IMR-90 (cell line): ENCODE results near the gene DYSF. TPM values are rescaled to one million over a fixed set of nuclear protein-coding genes. Genes with fewer than 3 reads are reported as not detected.

ENCODE experiments used
- ATAC-seq: fragments of 200-7000 bp; cut with Tn5 transposase; 2 replicates; pipeline ENCODE4 v1.9.1; 2020; ENCODE audit warnings: low read depth, mild to moderate bottlenecking, moderate library complexity
- BruUV-seq: library from RNA; stranded (reverse); fragments of 400-500 nt; replicated peaks from 2 replicates; lab custom pipeline; 2021; lab: Mats Ljungman, UMichigan
- CTCF ChIA-PET: fragments of 300-600 bp; formaldehyde crosslinking; extraction: SDS; loops from one replicate; lab custom pipeline; 2021; ENCODE audit warnings: antibody characterized with exemption; lab: Yijun Ruan, JAX
- POLR2A ChIA-PET: fragments of 300-600 bp; sonication (Branson Sonifier 250); formaldehyde crosslinking; loops from one replicate; lab custom pipeline; 2022; ENCODE audit warnings: antibody characterized with exemption; ENCODE audit not compliant: unreplicated experiment; lab: Charles Lee
- DNase-seq: peaks from one replicate; pipeline ENCODE4 v3.0.0; 2013
- H2AFZ ChIP-seq: replicated peaks from 2 replicates; pipeline ENCODE3; 2013; ENCODE audit warnings: low read length, mild to moderate bottlenecking; ENCODE audit not compliant: poor library complexity
- H2AK5ac ChIP-seq: 2 replicates; pipeline ENCODE4 v1.6.1; 2013; ENCODE audit warnings: low read depth, low read length, inconsistent platforms
- H2AK9ac ChIP-seq: replicated peaks from 2 replicates; pipeline ENCODE3; 2013; ENCODE audit warnings: mild to moderate bottlenecking, low read depth, low read length, moderate library complexity; ENCODE audit not compliant: poor library complexity
- H2BK120ac ChIP-seq: 2 replicates; pipeline ENCODE4 v1.6.1; 2013; ENCODE audit warnings: low read depth, low read length, inconsistent platforms
- H2BK15ac ChIP-seq: 3 replicates; pipeline ENCODE4 v1.6.1; 2013; ENCODE audit warnings: low read depth, low read length, inconsistent platforms
- H2BK20ac ChIP-seq: 2 replicates; pipeline ENCODE4 v1.6.1; 2013; ENCODE audit warnings: low read depth, mild to moderate bottlenecking, inconsistent platforms, low read length, moderate library complexity
- H2BK5ac ChIP-seq: 2 replicates; pipeline ENCODE4 v1.6.1; 2013; ENCODE audit warnings: mild to moderate bottlenecking, low read depth, low read length, inconsistent platforms; ENCODE audit not compliant: poor library complexity, severe bottlenecking
- H3K14ac ChIP-seq: replicated peaks from 2 replicates; pipeline ENCODE4 v1.6.1; 2013; ENCODE audit warnings: low read depth, low read length, inconsistent platforms
- H3K18ac ChIP-seq: 2 replicates; pipeline ENCODE4 v1.6.1; 2013; ENCODE audit warnings: low read depth, low read length, control low read depth
- H3K23ac ChIP-seq: 2 replicates; pipeline ENCODE4 v1.6.1; 2013; ENCODE audit warnings: low read depth, low read length, inconsistent platforms
- H3K27ac ChIP-seq: 2 replicates; pipeline ENCODE4 v1.5.1; 2013; ENCODE audit warnings: mild to moderate bottlenecking, control low read depth, low read length; ENCODE audit not compliant: insufficient read depth
- H3K27me3 ChIP-seq: 2 replicates; pipeline ENCODE4 v1.6.1; 2013; ENCODE audit warnings: low read length; ENCODE audit not compliant: control insufficient read depth, insufficient read depth
- H3K36me3 ChIP-seq: 2 replicates; pipeline ENCODE4 v1.6.1; 2013; ENCODE audit warnings: low read length, mixed read lengths; ENCODE audit not compliant: control insufficient read depth, insufficient read depth
- H3K4ac ChIP-seq: 2 replicates; pipeline ENCODE4 v1.6.1; 2013; ENCODE audit warnings: low read depth, low read length, inconsistent platforms
- H3K4me1 ChIP-seq: 2 replicates; pipeline ENCODE4 v1.6.1; 2013; ENCODE audit warnings: low read length, mixed read lengths; ENCODE audit not compliant: control insufficient read depth, insufficient read depth
- H3K4me2 ChIP-seq: 2 replicates; pipeline ENCODE4 v1.6.1; 2013; ENCODE audit warnings: low read depth, mild to moderate bottlenecking, control low read depth, low read length, moderate library complexity
- H3K4me3 ChIP-seq: 2 replicates; pipeline ENCODE4 v1.5.1; 2013; ENCODE audit warnings: low read depth, mild to moderate bottlenecking, control low read depth, low read length, moderate library complexity; ENCODE audit not compliant: insufficient read depth
- H3K56ac ChIP-seq: 2 replicates; pipeline ENCODE4 v1.6.1; 2013; ENCODE audit warnings: low read length, inconsistent platforms; ENCODE audit not compliant: insufficient read depth; ENCODE audit errors: extremely low read depth
- H3K79me1 ChIP-seq, 2 experiments: 2 replicates each; pipeline ENCODE4 v1.6.1; 2013; ENCODE audit warnings: low read length in 2 of 2, inconsistent platforms in 1 of 2, low read depth in 1 of 2
- H3K9ac ChIP-seq: 2 replicates; pipeline ENCODE4 v1.6.1; 2013; ENCODE audit warnings: low read depth, low read length, control low read depth
- H3K9me1 ChIP-seq: 2 replicates; pipeline ENCODE4 v1.6.1; 2013; ENCODE audit warnings: low read length, inconsistent platforms; ENCODE audit not compliant: insufficient read depth
- H3K9me3 ChIP-seq: 2 replicates; pipeline ENCODE4 v1.6.1; 2013; ENCODE audit warnings: low read length; ENCODE audit not compliant: control insufficient read depth, insufficient read depth
- H4K20me1 ChIP-seq: 2 replicates; pipeline ENCODE4 v1.6.1; 2013; ENCODE audit warnings: low read length, inconsistent platforms; ENCODE audit not compliant: insufficient read depth
- H4K5ac ChIP-seq: 2 replicates; pipeline ENCODE4 v1.6.1; 2013; ENCODE audit warnings: mild to moderate bottlenecking, low read depth, low read length, control low read depth
- H4K8ac ChIP-seq, 2 experiments: 2 replicates each; pipeline ENCODE4 v1.6.1; 2013; ENCODE audit warnings: low read depth in 2 of 2, low read length in 2 of 2, control low read depth in 1 of 2, inconsistent platforms in 1 of 2
- H4K91ac ChIP-seq: 2 replicates; pipeline ENCODE4 v1.6.1; 2013; ENCODE audit warnings: low read depth, low read length, inconsistent platforms; ENCODE audit not compliant: insufficient read depth
- BHLHE40 ChIP-seq: fragments of 150-350 bp; IDR thresholded peaks from 2 replicates; pipeline ENCODE4 v1.6.1; 2016; ENCODE audit warnings: mild to moderate bottlenecking, low read depth, low read length
- CEBPB ChIP-seq: IDR thresholded peaks from 2 replicates; pipeline ENCODE4 v1.6.1; 2012; ENCODE audit warnings: low read depth, low read length, improper control_type of control experiment
- CHD1 ChIP-seq: IDR thresholded peaks from 2 replicates; pipeline ENCODE4 v1.6.1; 2012; ENCODE audit warnings: low read depth, low read length, improper control_type of control experiment
- CTCF ChIP-seq: conservative IDR thresholded peaks from 2 replicates; pipeline ENCODE4 v1.5.1; 2012; ENCODE audit warnings: mild to moderate bottlenecking, low read depth, low read length, improper control_type of control experiment
- ELK1 ChIP-seq: fragments of 150-350 bp; IDR thresholded peaks from 2 replicates; pipeline ENCODE4 v1.6.1; 2016; ENCODE audit warnings: low read depth, mild to moderate bottlenecking, low read length, moderate library complexity, borderline replicate concordance
- FOS ChIP-seq: fragments of 150-350 bp; IDR thresholded peaks from 2 replicates; pipeline ENCODE4 v1.6.1; 2016; ENCODE audit warnings: low read depth, low read length
- MAFK ChIP-seq: IDR thresholded peaks from 2 replicates; pipeline ENCODE4 v1.6.1; 2012; ENCODE audit warnings: low read depth, low read length, improper control_type of control experiment
- MAZ ChIP-seq: IDR thresholded peaks from 2 replicates; pipeline ENCODE4 v1.6.1; 2012; ENCODE audit warnings: low read depth, mild to moderate bottlenecking, low read length, improper control_type of control experiment, moderate library complexity, borderline replicate concordance
- MXI1 ChIP-seq: IDR thresholded peaks from 2 replicates; pipeline ENCODE4 v1.6.1; 2012; ENCODE audit warnings: low read depth, mild to moderate bottlenecking, low read length, moderate library complexity, borderline replicate concordance
- NFE2L2 ChIP-seq: fragments of 150-350 bp; IDR thresholded peaks from 2 replicates; pipeline ENCODE4 v1.6.1; 2016; ENCODE audit warnings: low read depth, mild to moderate bottlenecking, low read length
- POLR2A ChIP-seq: IDR thresholded peaks from 2 replicates; pipeline ENCODE4 v1.6.1; 2012; ENCODE audit warnings: mild to moderate bottlenecking, low read depth, low read length
- RAD21 ChIP-seq: IDR thresholded peaks from 2 replicates; pipeline ENCODE4 v1.6.1; 2012; ENCODE audit warnings: low read length, improper control_type of control experiment
- RCOR1 ChIP-seq: IDR thresholded peaks from 2 replicates; pipeline ENCODE4 v1.6.1; 2012; ENCODE audit warnings: mild to moderate bottlenecking, low read length, improper control_type of control experiment; ENCODE audit not compliant: insufficient replicate concordance
- RFX5 ChIP-seq: IDR thresholded peaks from 2 replicates; pipeline ENCODE4 v1.8.0; 2012; ENCODE audit warnings: low read depth, mild to moderate bottlenecking, low read length, moderate library complexity
- SMC3 ChIP-seq: fragments of 150-350 bp; IDR thresholded peaks from 2 replicates; pipeline ENCODE4 v1.6.1; 2016; ENCODE audit warnings: low read depth, mild to moderate bottlenecking, antibody characterized with exemption, low read length, moderate library complexity
- USF2 ChIP-seq: fragments of 150-350 bp; IDR thresholded peaks from 2 replicates; pipeline ENCODE4 v1.6.1; 2017; ENCODE audit warnings: mild to moderate bottlenecking, antibody characterized with exemption, low read length, low read depth
- WGBS, 2 experiments: methylation state at CpG; one replicate each; pipeline versions ENCODE4 v1.1.5 to v1.1.7; 2013; ENCODE audit warnings: missing lambda C conversion rate in 2 of 2; ENCODE audit not compliant: insufficient read length in 1 of 2; ENCODE audit errors: extremely low coverage in 2 of 2; 5-methylcytosine and 5-hydroxymethylcytosine counted together
- dilution Hi-C: fragments of 300-500 bp; cut with HindIII; formaldehyde crosslinking; loops from one replicate; pipeline ENCODE4 v1.14.3; 2018; ENCODE audit warnings: low sequenced_read_pairs; ENCODE audit not compliant: unreplicated experiment
- in situ Hi-C: fragments of 300-500 bp; cut with MboI; formaldehyde crosslinking; loops from 3 replicates; pipeline ENCODE4 v1.14.3; 2019; ENCODE audit warnings: low sequenced_read_pairs, inconsistent platforms, mixed read lengths
- intact Hi-C: fragments of 100-400 bp; cut with micrococcal nuclease; formaldehyde crosslinking; loops from 2 replicates; pipeline ENCODE4 v1.10.0; 2022
- polyA plus RNA-seq, 3 experiments: library from polyadenylated mRNA; depleted of rRNA; stranded (reverse); fragments of >200 nt; gene quantifications; 2 replicates each; pipeline ENCODE4 v1.2.3, GENCODE V29; 2012; ENCODE audit warnings: low replicate concordance in 1 of 3
- total RNA-seq: library from RNA; depleted of rRNA; stranded (reverse); fragments of >200 nt; gene quantifications from 2 replicates; pipeline ENCODE4 v1.2.3, GENCODE V29; 2012

Gene DYSF
- total and polyA plus RNA-seq, 2 of the 4 experiments (the other 2 are of a cell fraction): 0.09 to 0.18 TPM

GRCh38 chr2:71564361-71564760 is 111.0 kb downstream of the DYSF start:
- no peak overlapping the region for H3K23ac ChIP-seq
- H3K36me3 ChIP-seq: no peaks in the 10 kb centered on the region
- H2AK5ac ChIP-seq: no peak overlapping the region
- H2AK9ac ChIP-seq: no peak overlapping the region
- H3K9ac ChIP-seq: no peak overlapping the region
- ChIA-PET CTCF (no interaction called here), POLR2A (no interaction called here)
- no peaks in the 10 kb centered on the region for H3K9me1 ChIP-seq
- no peak overlapping the region for H4K5ac ChIP-seq
- H3K9me3 ChIP-seq: no peaks in the 10 kb centered on the region
- in situ Hi-C loops: no loop called here
- no peak overlapping the region for H4K91ac ChIP-seq
- H3K56ac ChIP-seq: no peak overlapping the region
- H4K20me1 ChIP-seq: no peaks in the 10 kb centered on the region
- H2BK5ac ChIP-seq: no peak overlapping the region
- no peak overlapping the region for H2BK20ac ChIP-seq
- H3K79me1 ChIP-seq: no peaks in the 10 kb centered on the region
- whole genome bisulfite sequencing, 2 experiments: no CpG with 5 or more reads among the region's 5 CpGs
- BruUV-seq: no TSS peak
- H3K4me2 ChIP-seq: no peak overlapping the region
- no peak for ATAC-seq
- TF ChIP-seq FOS (no peak), MXI1 (no peak), CEBPB (no peak), RFX5 (no peak), MAZ (no peak), SMC3 (no peak), CTCF (no peak), RAD21 (no peak), RCOR1 (no peak), MAFK (no peak), POLR2A (no peak), BHLHE40 (no peak), CHD1 (no peak), USF2 (no peak), NFE2L2 (no peak), ELK1 (no peak)
- no peak overlapping the region for H2BK15ac ChIP-seq
- H3K4ac ChIP-seq: no peak overlapping the region
- DNase-seq: no peak
- no peaks in the 10 kb centered on the region for H3K4me1 ChIP-seq
- no peak overlapping the region for H3K14ac ChIP-seq
- H3K27me3 ChIP-seq: peaks cover 37% of the 10 kb centered on the region
- no peak overlapping the region for H3K4me3 ChIP-seq
- dilution Hi-C loops: no loop called here
- H2BK120ac ChIP-seq: no peak overlapping the region
- no peak overlapping the region for H4K8ac ChIP-seq
- intact Hi-C loops: no loop called here
- H3K27ac ChIP-seq: no peak overlapping the region
- H2AFZ ChIP-seq: no peak overlapping the region
- no peak overlapping the region for H3K18ac ChIP-seq
